Stimulated activated CD4-positive, alpha-beta T cell treated with anti-CD3 and anti-CD28 coated beads, Interleukin-4, amount 100 ng/mL, for 4 hours (primary cell): Measurements from ENCODE around the gene CST8.

Experiments
- DNase-seq, 2 experiments: peaks; one replicate each; pipeline ENCODE4 v3.0.0-alpha.2; 2020

The CST8 gene

DNA sequence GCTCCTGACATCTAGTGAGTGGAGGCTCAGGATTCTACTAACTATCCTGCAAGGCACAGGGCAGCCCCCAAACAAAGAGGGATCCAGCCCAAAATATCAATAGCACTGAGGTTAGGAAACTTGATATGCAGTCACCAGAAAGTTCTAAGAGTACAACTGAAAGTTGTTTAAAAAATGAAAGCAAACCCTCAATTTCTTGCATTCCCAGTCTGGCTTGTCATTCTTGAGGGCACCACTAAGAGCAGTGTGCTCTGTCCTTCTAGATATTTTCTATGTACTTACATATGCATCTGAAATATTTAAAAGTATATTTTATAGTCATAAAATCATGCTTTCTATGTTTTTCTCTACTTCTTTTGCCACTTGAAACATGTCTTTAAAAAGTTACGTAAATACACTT, 35.9 kb downstream of the CST8 start:
- DNase-seq: no peak

DNA sequence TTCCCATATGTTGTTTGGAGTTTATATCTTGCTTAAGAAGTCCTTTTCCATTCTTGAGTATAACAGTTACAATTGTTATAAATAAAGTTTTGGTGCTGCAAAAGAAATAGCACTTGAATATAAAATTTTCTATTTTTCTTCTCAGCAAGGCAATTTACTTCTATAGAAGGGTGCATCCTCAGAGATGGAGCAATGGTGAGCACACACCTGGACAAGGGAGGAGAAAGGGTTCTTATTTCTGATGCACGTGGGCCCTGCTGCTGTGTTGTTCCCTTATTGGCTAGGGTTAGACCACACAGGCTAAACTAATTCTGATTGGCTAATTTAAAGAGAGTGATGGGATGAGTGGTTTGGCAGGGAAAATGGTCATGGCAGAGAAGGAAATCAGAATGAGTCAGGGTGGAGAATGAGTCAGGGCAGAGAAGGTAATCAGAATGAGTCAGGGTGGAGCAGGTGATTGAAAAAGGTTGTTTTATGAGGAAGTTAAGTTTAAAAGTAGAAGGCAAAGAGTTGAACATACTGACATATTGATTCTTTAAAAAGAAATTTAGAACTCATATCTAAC, 38.0 kb downstream of the CST8 start:
- DNase-seq: no peak

DNA sequence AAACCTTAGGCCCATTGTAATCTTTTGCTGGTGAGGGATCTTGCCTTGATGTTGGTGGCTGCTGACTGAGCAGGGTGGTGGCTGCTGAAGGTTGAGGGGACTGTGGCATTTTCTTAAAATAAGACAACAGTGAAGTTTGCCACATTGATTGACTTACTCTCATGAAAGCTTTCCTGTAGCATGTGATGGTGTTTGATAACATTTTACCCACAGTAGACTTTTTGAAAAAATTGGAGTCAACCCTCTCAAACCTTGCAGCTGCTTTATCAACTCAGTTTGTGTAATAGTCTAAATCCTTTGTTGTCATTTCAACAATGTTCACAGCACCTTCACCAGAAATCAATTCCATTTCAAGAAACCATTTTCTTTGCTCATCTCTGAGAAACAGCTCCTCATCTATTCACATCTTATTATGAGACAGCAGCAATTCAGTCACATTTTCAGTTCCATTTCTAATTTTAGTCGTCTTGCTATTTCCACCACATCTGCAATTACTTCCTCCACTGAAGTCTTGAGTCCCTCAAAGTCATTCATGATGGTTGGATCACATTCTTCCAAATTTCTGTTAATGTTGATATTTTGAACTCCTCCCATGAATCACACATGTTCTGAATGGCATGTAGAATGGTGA, 40.1 kb downstream of the CST8 start:
- DNase-seq: no peak

DNA sequence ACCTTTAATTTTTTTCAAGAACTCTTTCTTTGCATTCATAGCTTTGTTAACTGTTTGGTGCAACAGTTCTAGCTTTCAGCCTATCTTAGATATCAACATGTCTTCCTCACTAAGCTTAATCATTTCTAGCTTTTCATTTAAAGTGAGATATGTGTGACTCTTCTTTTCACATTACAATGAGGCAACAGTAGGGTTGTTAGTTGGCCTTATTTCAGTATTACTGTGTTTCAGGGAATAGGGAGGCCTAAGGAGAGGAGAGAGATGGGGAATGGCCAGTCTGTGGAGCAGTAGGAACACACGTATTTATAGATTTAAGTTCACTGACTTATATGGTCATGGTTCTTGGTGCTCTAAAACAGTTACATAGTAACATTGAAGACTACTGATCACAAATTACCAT, 41.6 kb downstream of the CST8 start:
- DNase-seq: no peak

DNA sequence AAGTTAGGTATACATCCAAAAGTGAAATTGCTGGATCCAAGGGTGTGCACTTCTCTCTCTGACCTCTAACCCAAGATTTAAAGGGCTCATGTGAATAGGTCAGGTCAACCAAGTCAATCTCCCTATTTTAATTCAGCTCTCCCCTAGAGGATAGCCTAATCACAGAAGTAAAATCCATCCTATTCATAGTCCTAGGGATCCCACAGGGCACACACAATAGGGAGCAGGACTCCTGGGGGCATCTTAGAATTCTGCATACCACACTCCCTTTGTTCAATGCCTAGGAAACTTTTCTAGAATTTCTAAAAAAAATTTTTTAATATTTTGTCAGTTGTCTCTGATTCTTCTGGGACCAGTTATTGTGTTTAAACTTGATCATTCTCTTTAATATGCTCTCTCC, 42.2 kb downstream of the CST8 start:
- no peak for DNase-seq

DNA sequence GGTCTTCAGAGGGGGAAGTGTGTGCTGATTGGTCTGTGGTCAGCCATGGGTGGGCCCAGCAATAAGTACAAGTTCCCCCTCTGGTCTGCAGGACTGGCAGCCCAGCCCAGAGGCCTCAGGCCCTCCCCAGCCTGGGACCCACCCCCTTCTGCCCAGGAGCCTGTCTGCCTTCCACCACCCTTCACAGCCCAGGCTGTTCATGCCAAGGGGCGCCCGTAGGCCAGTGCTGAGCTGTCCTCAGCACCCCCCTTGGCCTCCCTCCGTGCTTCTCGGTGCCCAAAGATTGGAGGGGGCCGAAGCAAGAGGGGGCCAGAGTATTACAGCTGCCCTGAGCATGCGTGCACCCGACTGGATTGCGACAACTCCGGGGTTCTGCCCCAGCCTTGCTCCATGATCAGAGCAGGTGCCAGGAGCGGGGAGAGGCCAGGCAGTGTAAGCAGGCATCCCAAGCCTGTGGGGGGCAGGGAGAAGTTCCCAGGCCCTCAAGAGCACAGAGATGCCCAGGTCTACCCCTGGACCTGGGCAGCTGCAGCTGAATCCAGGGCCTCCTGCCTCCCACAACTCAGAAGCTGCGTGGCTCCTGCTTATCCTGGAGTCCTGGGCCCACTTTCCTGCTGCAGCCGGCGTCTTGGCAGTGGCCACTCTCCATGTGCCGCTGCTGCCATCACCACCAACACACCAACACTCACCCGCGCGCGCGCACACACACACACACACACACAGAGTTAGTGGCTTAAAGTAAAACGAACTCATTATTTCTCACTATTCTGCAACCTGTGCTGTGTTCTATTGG, 44.1 kb downstream of the CST8 start:
- no peak for DNase-seq

DNA sequence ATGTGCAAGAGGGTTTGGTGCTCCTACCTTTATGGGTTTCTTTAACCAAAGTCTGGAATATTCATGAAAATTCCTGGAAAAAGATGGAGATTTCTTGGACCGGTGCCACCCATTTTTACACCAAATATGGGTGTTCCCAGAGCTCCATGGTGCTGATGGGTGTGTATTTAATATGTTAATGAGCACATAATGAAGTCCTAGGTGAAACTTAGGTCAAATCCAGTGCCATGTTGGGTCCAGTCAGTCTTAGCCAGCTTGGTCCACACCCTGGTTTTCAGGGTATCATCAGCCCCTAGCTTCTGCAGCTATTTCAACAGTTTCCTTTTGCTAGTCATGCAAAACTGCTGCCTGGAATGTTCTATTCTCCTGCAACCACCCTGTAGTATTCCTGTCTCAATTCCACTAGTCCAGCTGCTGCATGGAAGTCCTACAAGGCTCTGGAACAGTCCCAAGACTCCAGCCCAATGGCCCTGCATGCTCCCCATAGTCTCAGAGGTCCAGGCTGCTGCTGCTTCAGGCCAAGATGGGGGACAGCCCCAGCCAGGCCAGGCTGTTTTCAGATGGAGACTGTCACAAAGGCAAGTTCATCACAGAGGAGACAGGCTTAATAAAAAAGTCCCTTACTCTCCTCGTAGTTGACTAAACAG, 45.5 kb downstream of the CST8 start:
- DNase-seq: no peak

DNA sequence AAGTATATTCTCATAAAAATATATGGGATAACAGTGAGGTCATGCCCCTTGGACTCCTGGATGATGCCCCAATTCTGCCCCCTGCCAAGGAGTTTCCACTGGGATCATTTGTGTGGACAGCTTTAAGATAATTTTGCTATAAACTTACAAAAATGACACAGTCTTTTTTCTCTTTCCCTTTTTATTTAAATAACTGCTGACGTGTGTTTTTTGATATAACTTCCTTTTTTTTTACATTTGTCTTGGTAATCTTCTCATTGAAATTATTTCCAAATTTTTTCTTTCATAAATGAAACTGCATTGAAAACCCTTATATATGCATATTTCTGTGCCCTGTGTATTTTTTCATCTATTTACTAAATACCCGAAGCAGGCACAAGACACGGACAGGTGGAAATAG, 46.1 kb downstream of the CST8 start:
- DNase-seq: no peak

DNA sequence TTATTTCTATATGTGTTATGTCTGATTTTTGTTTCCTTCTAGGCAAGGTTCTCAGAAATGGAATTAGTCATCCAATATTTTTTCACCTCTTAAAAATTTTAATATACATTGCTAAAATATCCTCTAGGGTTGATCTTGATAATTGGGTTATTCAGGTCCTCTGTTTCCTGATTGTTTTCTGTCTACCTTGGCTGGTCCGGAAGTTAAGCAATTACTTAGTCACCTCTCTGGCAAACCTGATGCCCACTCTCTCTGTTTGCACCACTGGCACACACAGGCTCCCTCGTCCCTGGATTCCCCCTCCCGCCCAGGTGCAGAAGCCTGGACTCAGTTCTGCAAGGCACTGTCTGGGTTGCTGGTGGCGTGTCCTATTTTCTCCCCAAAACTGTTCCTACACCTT, 49.7 kb downstream of the CST8 start:
- DNase-seq: no peak

DNA sequence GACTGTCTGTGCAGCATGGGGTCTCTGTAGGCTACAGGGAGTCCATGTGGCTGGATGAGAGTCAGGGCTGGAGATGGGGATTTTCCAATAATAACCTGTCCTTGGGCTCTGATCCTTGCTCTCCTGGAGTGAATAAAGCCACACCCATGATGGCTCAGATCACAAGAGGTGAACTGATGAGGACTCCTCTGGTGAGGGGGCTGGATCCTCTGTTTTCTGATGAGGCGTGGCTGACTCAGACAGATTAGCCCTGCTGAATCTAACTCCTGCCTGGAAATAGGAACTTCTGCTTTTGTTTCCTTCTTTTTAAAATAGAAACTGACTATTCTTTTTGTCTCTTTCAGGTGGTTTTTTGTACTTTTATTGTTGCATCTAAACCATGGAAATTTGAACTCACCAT, 50.4 kb downstream of the CST8 start:
- DNase-seq: no peak

DNA sequence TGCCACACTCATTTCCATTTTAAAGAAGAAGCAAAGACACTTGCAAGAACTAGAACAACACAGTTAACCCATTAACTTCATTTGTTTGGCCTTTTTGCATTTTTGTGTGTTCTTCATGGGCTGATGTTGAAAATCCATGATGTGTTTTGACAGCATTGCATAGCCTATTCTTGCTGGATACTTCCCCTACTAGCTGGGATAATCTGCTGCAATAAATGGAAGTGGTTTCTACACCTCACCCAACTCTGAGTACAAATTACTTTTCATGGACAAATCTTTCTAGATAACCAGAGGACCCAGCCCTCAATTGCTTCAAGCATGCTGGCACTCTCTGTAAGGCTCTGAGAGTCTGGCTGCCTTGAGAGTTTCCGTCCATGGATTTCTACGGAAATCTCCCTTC, 50.9 kb downstream of the CST8 start:
- DNase-seq: no peak

DNA sequence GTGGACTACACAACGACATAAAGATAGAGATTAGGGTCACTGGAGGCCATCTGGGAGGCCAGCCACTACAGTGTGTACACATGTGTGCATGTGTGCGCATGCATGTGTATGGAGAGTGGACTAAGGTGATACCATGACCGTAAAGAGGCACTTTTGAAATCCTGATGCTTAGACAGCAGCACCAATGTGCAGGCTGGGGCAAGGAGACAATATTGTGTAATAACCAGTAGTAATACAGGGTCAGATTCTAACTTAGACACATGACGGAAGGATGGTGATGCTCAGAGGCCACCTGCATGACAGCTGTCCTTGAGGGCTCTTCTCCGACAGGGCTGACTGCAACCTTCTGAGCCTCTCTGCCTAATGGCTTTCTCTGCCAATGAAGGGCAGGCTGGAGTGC, 51.9 kb downstream of the CST8 start:
- no peak for DNase-seq

DNA sequence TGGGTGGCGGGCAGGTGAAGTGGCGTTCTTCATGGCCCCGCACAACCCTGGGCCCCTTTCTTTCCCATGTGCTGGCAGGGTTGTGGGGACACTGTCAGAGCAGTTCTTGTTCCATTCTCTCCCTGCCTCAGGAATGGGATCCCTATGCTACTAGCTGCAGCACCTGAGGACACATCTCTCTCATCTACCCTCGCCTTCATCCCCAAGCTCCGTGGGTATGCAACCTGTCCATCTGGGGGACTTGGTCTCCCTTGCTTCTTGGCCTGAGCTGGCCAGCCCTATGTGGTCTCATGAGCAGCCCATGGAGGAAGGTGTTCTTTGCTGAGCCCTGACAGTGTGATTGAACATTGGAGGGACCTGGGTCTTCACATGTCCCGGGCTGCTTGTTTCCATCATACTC, 53.2 kb downstream of the CST8 start:
- no peak for DNase-seq
